ENCODE measurements around the gene FGG. TPM values are rescaled to one million over a fixed set of nuclear protein-coding genes. Genes with fewer than 3 reads are reported as not detected.

The FGG gene
- total and polyA plus RNA-seq, 3 donors from 2014 or later, result 0.25 to 5.1 (median 2.8) TPM

GRCh38 chr4:154616287-154616686 lies 3.8 kb upstream of the FGG start:
- H3K4me3 ChIP-seq, result no peak overlapping the region
- no peaks in the 10 kb centered on the region for H3K27me3 ChIP-seq
- no peak for TF ChIP-seq CTCF (IDR thresholded peaks at IDR 0.05)
- no peak for TF ChIP-seq POLR2A (IDR thresholded peaks at IDR 0.05)
- H3K4me1 ChIP-seq, result no peaks in the 10 kb centered on the region
- no peak for DNase-seq
- 62 to 66% methylated on average over 4 of the region's 4 CpGs for WGBS, 2 donors
- intact Hi-C loops (cut with DNase I; ENCODE audit: low total_unique reads), result no loop called here
- no peak overlapping the region for H3K27ac ChIP-seq
- H3K9me3 ChIP-seq, result no peaks in the 10 kb centered on the region
- no peaks in the 10 kb centered on the region for H3K36me3 ChIP-seq (ENCODE audit: low read depth, missing control alignments)

GRCh38 chr4:154615211-154615610 lies 2.8 kb upstream of the FGG start:
- 94% methylated on average over 1 of the region's 1 CpG for WGBS, 2 donors
- no peak overlapping the region for H3K4me3 ChIP-seq
- intact Hi-C loops (cut with DNase I; ENCODE audit: low total_unique reads), result no loop called here

GRCh38 chr4:154614306-154614705 lies 1.9 kb upstream of the FGG start:
- TF ChIP-seq POLR2A (IDR thresholded peaks at IDR 0.05) (no peak), CTCF (IDR thresholded peaks at IDR 0.05) (no peak)
- intact Hi-C loops (cut with DNase I; ENCODE audit: low total_unique reads), result no loop called here
- no peak overlapping the region for H3K27ac ChIP-seq

More at GRCh38 chr4:154615211-154615610, 2.8 kb upstream of the FGG start:
- Histone ChIP-seq H3K9me3 (no peaks in the 10 kb centered on the region), H3K27me3 (no peaks in the 10 kb centered on the region), H3K4me1 (no peaks in the 10 kb centered on the region), H3K27ac (no peak overlapping the region), H3K36me3 (ENCODE audit: low read depth, missing control alignments) (no peaks in the 10 kb centered on the region)
- no peak for TF ChIP-seq POLR2A (IDR thresholded peaks at IDR 0.05)
- TF ChIP-seq CTCF (IDR thresholded peaks at IDR 0.05), result no peak
- no peak for DNase-seq

GRCh38 chr4:154611833-154612232 lies 623 bp downstream of the FGG start:
- 88 to 90% methylated on average over 1 of the region's 1 CpG for WGBS, 2 donors
- Histone ChIP-seq H3K36me3 (ENCODE audit: low read depth, missing control alignments) (no peaks in the 10 kb centered on the region), H3K4me3 (no peak overlapping the region), H3K27me3 (no peaks in the 10 kb centered on the region), H3K9me3 (no peaks in the 10 kb centered on the region), H3K27ac (no peak overlapping the region), H3K4me1 (no peaks in the 10 kb centered on the region)
- DNase-seq, result no peak
- intact Hi-C loops (cut with DNase I; ENCODE audit: low total_unique reads), result no loop called here
- TF ChIP-seq CTCF (IDR thresholded peaks at IDR 0.05) (no peak), POLR2A (IDR thresholded peaks at IDR 0.05) (no peak)

More at GRCh38 chr4:154614306-154614705, 1.9 kb upstream of the FGG start:
- DNase-seq, result no peak
- H3K9me3 ChIP-seq, result no peaks in the 10 kb centered on the region
- H3K27me3 ChIP-seq, result no peaks in the 10 kb centered on the region
- H3K4me3 ChIP-seq, result no peak overlapping the region
- no peaks in the 10 kb centered on the region for H3K4me1 ChIP-seq
- H3K36me3 ChIP-seq (ENCODE audit: low read depth, missing control alignments), result no peaks in the 10 kb centered on the region

- H3K4me3 ChIP-seq, result no peak overlapping the region
- H3K27ac ChIP-seq, result no peak overlapping the region
- H3K9me3 ChIP-seq, result no peaks in the 10 kb centered on the region
- no peaks in the 10 kb centered on the region for H3K36me3 ChIP-seq (ENCODE audit: low read depth, missing control alignments)
- TF ChIP-seq POLR2A (IDR thresholded peaks at IDR 0.05), result no peak
- TF ChIP-seq CTCF (IDR thresholded peaks at IDR 0.05), result no peak
- no peaks in the 10 kb centered on the region for H3K27me3 ChIP-seq
- intact Hi-C loops (cut with DNase I; ENCODE audit: low total_unique reads), result no loop called here
- 72 to 73% methylated on average over 4 of the region's 4 CpGs for WGBS, 2 donors
- DNase-seq, result no peak
- H3K4me1 ChIP-seq, result no peaks in the 10 kb centered on the region
These were observed 1.9 kb downstream of the FGG start for GRCh38 chr4:154610582-154610981.

Data from testis (tissue), 3 donors.